GM12878 (cell line): Measurements from ENCODE around the gene SCNN1A. TPM values are rescaled to one million over a fixed set of nuclear protein-coding genes. Genes with fewer than 3 reads are reported as not detected.

ENCODE experiments used
- ATAC-seq: fragments of 200-7000 bp; cut with Tn5 transposase; 3 replicates; pipeline ENCODE4 v1.9.1; 2020; ENCODE audit warnings: mild to moderate bottlenecking, moderate library complexity
- BruUV-seq: library from RNA; stranded (reverse); fragments of 400-500 nt; replicated peaks from 2 replicates; lab custom pipeline; 2021; lab: Mats Ljungman, UMichigan
- CTCF ChIA-PET: fragments of 300-600 bp; sonication (Branson Sonifier 250); formaldehyde crosslinking; extraction: SDS; loops from one replicate; lab custom pipeline; 2021; ENCODE audit warnings: inconsistent platforms; lab: Yijun Ruan, JAX
- POLR2A ChIA-PET: fragments of 350-600 bp; formaldehyde crosslinking; extraction: SDS; loops from one replicate; lab custom pipeline; 2021; ENCODE audit warnings: inconsistent platforms; lab: Charles Lee
- RAD21 ChIA-PET: fragments of 300-600 bp; sonication (Branson Sonifier 250); formaldehyde crosslinking; loops from one replicate; lab custom pipeline; 2023; ENCODE audit warnings: antibody characterized with exemption; ENCODE audit not compliant: unreplicated experiment; lab: Charles Lee
- SMC1A ChIA-PET: fragments of 300-600 bp; sonication (Branson Sonifier 250); formaldehyde crosslinking; loops from one replicate; lab custom pipeline; 2023; ENCODE audit not compliant: unreplicated experiment, uncharacterized antibody; lab: Charles Lee
- DNase-seq: peaks from one replicate; pipeline ENCODE4 v3.0.0-alpha.2; 2011; ENCODE audit warnings: low read depth, low spot score
- FAIRE-seq: peaks from 3 replicates; lab custom pipeline; 2011; peaks lifted over from hg19 to GRCh38; lab: Jason Lieb, UNC
- H2AFZ ChIP-seq: 2 replicates; pipeline ENCODE4 v1.6.0; 2011; ENCODE audit warnings: low read depth, low read length, control low read depth; ENCODE audit not compliant: control insufficient read depth
- H3K27ac ChIP-seq: 2 replicates; pipeline ENCODE4 v1.5.1; 2011; ENCODE audit warnings: control low read depth; ENCODE audit not compliant: control insufficient read depth, insufficient read depth
- H3K27me3 ChIP-seq, 2 experiments: replicated peaks in 1 of 2; 2 replicates each; pipeline versions ENCODE4 v1.6.0 to v1.6.1; 2011; ENCODE audit warnings: low read length in 1 of 2; ENCODE audit not compliant: control insufficient read depth in 2 of 2, insufficient read depth in 2 of 2
- H3K36me3 ChIP-seq, 2 experiments: 2 replicates each; pipeline ENCODE4 v1.5.1; 2011; ENCODE audit warnings: low read length in 1 of 2; ENCODE audit not compliant: control insufficient read depth in 2 of 2, insufficient read depth in 2 of 2
- H3K4me1 ChIP-seq: 2 replicates; pipeline ENCODE4 v1.6.1; 2011; ENCODE audit warnings: mild to moderate bottlenecking, low read length, moderate library complexity, mixed read lengths; ENCODE audit not compliant: control insufficient read depth, insufficient read depth
- H3K4me2 ChIP-seq: 2 replicates; pipeline ENCODE4 v1.6.0; 2011; ENCODE audit warnings: control low read depth; ENCODE audit not compliant: control insufficient read depth, insufficient read depth
- H3K4me3 ChIP-seq: fragments of 200-600 bp; sonication (generic); 2 replicates; pipeline ENCODE4 v1.5.1; 2016
- H3K79me2 ChIP-seq: 2 replicates; pipeline ENCODE4 v1.6.0; 2011; ENCODE audit warnings: low read length; ENCODE audit not compliant: control insufficient read depth, insufficient read depth
- H3K9ac ChIP-seq: 2 replicates; pipeline ENCODE4 v1.8.0; 2011; ENCODE audit warnings: low read length, control low read depth, mixed read lengths; ENCODE audit not compliant: control insufficient read depth, insufficient read depth
- H3K9me3 ChIP-seq: replicated peaks from 3 replicates; pipeline ENCODE4 v1.5.1; 2011; ENCODE audit warnings: mild to moderate bottlenecking, low read length; ENCODE audit not compliant: control insufficient read depth, insufficient read depth
- H4K20me1 ChIP-seq: 2 replicates; pipeline ENCODE4 v1.6.0; 2011; ENCODE audit not compliant: control insufficient read depth, insufficient read depth
- RAD21 ChIP-seq: IDR thresholded peaks from 2 replicates; pipeline ENCODE4 v1.6.1; 2011; ENCODE audit warnings: mild to moderate bottlenecking, low read depth, low read length, moderate library complexity; ENCODE audit not compliant: insufficient read depth
- RAD51 ChIP-seq: fragments of 450-650 bp; IDR thresholded peaks from 2 replicates; pipeline ENCODE4 v1.6.1; 2016; ENCODE audit warnings: moderate library complexity, mild to moderate bottlenecking, inconsistent platforms
- TCF7 ChIP-seq: IDR thresholded peaks from 2 replicates; pipeline ENCODE4 v1.6.1; 2014; ENCODE audit warnings: antibody characterized with exemption, borderline replicate concordance
- WRNIP1 ChIP-seq: IDR thresholded peaks from 2 replicates; pipeline ENCODE4 v1.6.1; 2011; ENCODE audit warnings: low read depth, low read length, improper control_type of control experiment, borderline replicate concordance
- ZBED1 ChIP-seq: IDR thresholded peaks from 2 replicates; pipeline ENCODE4 v1.6.1; 2016; ENCODE audit warnings: borderline replicate concordance
- ZNF274 ChIP-seq: IDR thresholded peaks from one replicate; pipeline ENCODE4 v1.8.0; 2011; ENCODE audit not compliant: insufficient read length, insufficient read depth
- WGBS: methylation state at CpG from one replicate; pipeline ENCODE4 v1.1.6; 2016; ENCODE audit warnings: low lambda C conversion rate; ENCODE audit not compliant: insufficient replicate concordance, insufficient coverage; ENCODE audit errors: missing lambda C conversion rate; 5-methylcytosine and 5-hydroxymethylcytosine counted together
- in situ Hi-C: fragments of 300-500 bp; cut with MboI; formaldehyde crosslinking; loops from 9 replicates; pipeline ENCODE4 v1.14.3; 2018; ENCODE audit warnings: mixed read lengths
- intact Hi-C: fragments of 100-400 bp; cut with micrococcal nuclease; formaldehyde crosslinking; loops from one replicate; pipeline ENCODE4 v1.14.2; 2022; ENCODE audit not compliant: unreplicated experiment
- polyA plus RNA-seq, 11 experiments: library from polyadenylated mRNA; depleted of rRNA in 4 of 11; unstranded in 6 of 11; stranded (reverse) in 5 of 11; fragments of >200 nt; fragmentation: Nextera tagmentation in 4 of 11; fragmentation: Illumina TruSeq in 1 of 11; extraction: Ambion mirVana in 4 of 11; extraction: Trizol in 1 of 11; gene quantifications; 1 replicate in 1 of 11; 2 replicates in 10 of 11; pipeline versions ENCODE4 v1.2.1 to v1.2.3, GENCODE V29; 2011 to 2016; ENCODE audit warnings: inconsistent platforms in 2 of 11, missing spikeins in 2 of 11, low read depth in 1 of 11
- total RNA-seq, 4 experiments: library from RNA; depleted of rRNA in 3 of 4; stranded (reverse); fragments of >200 nt in 3 of 4; fragmentation: Illumina TruSeq in 1 of 4; extraction: Trizol in 1 of 4; gene quantifications; 2 replicates each; pipeline versions ENCODE4 v1.2.1 to v1.2.3, GENCODE V29; 2013 to 2021

The SCNN1A gene
- total and polyA plus RNA-seq, 10 of the 15 experiments (the other 5 are each of a cell fraction or from before 2014, with no cell fraction given), result 0.14 to 0.69 TPM; not detected in 8

- Histone ChIP-seq H3K79me2 (no peaks in the 10 kb centered on the region), H3K4me2 (no peak overlapping the region), H3K4me3 (no peak overlapping the region), H3K27me3 (no peaks in the 10 kb centered on the region), H3K9ac (no peak overlapping the region), H3K9me3 (no peaks in the 10 kb centered on the region), H3K4me1 (peaks cover 16% of the 10 kb centered on the region), H3K27ac (no peak overlapping the region), H3K36me3 (no peaks in the 10 kb centered on the region), H2AFZ (no peak overlapping the region), H4K20me1 (no peaks in the 10 kb centered on the region)
- DNase-seq (no peak), ATAC-seq (no peak), FAIRE-seq (no peak)
- BruUV-seq, result no TSS peak
- 36% methylated on average over 6 of the region's 6 CpGs for WGBS
- CTCF ChIA-PET, result interaction anchor here (1.0 to 3.8 kb wide), 5 partner anchors 8 to 24 kb away, joined by 3 to 9 read pairs (median 4); no protein-coding TSS in a partner anchor
- intact Hi-C loops, result no loop called here
- TF ChIP-seq RAD21 (no peak), ZBED1 (no peak), RAD51 (no peak), ZNF274 (no peak), WRNIP1 (no peak)
- RAD21 ChIA-PET, result no interaction called here
- SMC1A ChIA-PET, result no interaction called here
- in situ Hi-C loops, result no loop called here
- POLR2A ChIA-PET, result no interaction called here
Observed at GRCh38 chr12:6306151-6306550, 69.2 kb downstream of the SCNN1A start.

- Histone ChIP-seq H3K27ac (no peak overlapping the region), H3K36me3 (no peaks in the 10 kb centered on the region), H3K9me3 (no peaks in the 10 kb centered on the region), H3K27me3 (no peaks in the 10 kb centered on the region), H3K4me3 (no peak overlapping the region), H3K4me2 (no peak overlapping the region), H4K20me1 (no peaks in the 10 kb centered on the region), H2AFZ (no peak overlapping the region), H3K79me2 (no peaks in the 10 kb centered on the region)
- POLR2A ChIA-PET, result interaction anchor here (0.6 kb wide), 1 partner anchor 463 kb away, joined by 6 read pairs; the partner anchor contains the start of gene PTMS
- RAD21 ChIA-PET, result interaction anchor here (0.6 kb wide), 1 partner anchor 107 kb away, joined by 3 read pairs; no protein-coding TSS in a partner anchor
- FAIRE-seq, result no peak
- no peak for DNase-seq
- WGBS, result 64% methylated on average over 5 of the region's 5 CpGs
- CTCF ChIA-PET, result interaction anchor here (0.6 to 1.2 kb wide), 2 partner anchors 19 to 74 kb away, joined by 3 read pairs; no protein-coding TSS in a partner anchor
- in situ Hi-C loops, result no loop called here
- TF ChIP-seq RAD51 (no peak), TCF7 (no peak)
- TF ChIP-seq, all 136 proteins: peak for 0
- H3K9ac ChIP-seq, result no peak overlapping the region
- SMC1A ChIA-PET, result no interaction called here
- peaks cover 18% of the 10 kb centered on the region for H3K4me1 ChIP-seq
- intact Hi-C loops, result no loop called here
- BruUV-seq, result no TSS peak
- ATAC-seq, result no peak
Observed at GRCh38 chr12:6303071-6303470, 72.3 kb downstream of the SCNN1A start.
